HG02588 (cell line): ENCODE data around the gene TCEANC2.
"Not testable (repeated sequence)": the region's sequence is repeated elsewhere in the genome, so short reads cannot be mapped to it uniquely, and the experiment has no call there.

Experiments used
- ATAC-seq: cut with Tn5 transposase; IDR thresholded peaks from one replicate; pipeline ENCODE4 v1.9.1; 2021; ENCODE audit warnings: mild to moderate bottlenecking, moderate library complexity; ENCODE audit not compliant: unreplicated experiment

Gene TCEANC2

DNA sequence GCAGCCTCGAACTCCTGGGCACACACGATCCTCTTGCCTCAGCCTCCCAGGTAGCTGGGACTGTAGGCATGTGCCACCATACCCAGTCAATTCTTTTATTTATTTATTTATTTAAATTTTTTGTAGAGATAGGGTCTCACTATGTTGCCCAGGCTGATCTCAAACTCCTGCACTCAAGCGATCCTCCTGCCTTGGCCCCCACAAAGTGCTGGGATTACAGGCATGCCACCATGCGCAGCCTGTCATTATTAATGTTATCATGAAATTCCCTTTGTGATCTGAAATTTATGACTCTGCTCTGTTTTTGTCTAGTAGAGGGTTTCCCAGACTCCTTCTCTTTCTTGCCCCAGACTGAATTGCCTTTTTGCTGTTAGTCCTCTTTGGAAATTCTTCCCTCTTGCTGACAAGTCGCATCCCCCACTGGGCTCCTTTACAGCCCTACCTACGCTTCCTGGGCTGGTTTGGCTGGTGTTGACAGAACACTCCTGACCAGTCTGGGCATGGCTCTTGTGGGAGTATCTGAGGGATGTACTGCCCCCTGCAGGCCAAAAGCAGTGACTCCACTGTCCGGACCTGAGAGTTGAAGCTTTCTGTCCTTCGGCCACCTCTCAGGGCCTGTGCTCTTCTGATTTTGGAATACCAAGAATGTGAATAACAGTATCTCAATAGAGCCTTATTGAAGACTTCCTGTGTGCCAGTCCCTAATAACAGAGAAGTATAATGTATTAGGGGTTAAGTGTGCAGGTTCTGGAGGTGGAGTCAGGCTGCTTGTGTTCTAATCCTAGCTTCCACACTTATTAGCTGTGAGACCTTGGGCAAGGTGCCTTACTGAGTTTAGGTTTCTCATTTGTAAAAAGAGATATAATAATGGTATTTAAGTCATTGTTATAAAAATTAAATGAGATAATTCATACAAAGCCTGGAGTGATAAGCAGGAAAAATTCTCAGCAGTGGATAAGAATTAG lies 28.2 kb downstream of the TCEANC2 start:
- peak; percentile 73 for ATAC-seq

DNA sequence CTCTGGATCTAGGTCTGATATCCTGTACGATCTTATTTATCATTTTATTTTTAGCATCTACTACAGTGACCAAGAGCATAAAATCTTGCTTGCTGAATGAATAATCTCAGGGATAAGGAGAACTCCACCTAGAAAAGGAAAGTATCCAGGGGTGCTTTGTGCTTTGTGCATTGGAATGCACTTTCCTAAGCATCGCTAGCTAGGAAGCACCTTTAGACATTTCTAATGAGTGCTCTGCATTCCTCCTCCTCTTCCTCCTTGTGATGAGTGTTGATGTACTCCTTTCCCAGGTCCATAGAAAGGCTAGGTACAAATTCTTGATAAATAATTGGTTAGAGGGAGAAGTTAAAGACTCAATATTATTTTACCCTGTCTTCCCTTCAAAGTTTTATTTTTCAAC lies 31.4 kb downstream of the TCEANC2 start:
- no peak for ATAC-seq

DNA sequence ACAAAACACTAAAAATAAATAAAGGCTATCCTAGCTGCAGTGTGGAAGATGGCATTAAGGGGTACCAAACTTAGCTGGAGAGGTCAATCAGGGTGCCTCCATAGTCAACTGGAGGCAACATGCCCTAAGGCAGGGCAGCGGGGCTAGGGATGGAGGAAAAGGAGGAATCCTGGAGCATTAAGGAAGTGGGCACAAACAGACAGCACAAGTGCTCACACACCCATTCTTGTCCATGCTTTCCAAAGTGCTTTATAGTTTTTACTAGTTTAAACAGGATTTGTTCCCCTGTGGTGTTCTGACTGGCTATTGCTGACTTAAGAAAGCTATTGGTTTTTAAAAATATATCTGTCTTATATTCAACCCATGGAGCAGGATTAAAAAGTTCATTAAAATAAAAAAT lies 33.3 kb downstream of the TCEANC2 start:
- no peak for ATAC-seq

DNA sequence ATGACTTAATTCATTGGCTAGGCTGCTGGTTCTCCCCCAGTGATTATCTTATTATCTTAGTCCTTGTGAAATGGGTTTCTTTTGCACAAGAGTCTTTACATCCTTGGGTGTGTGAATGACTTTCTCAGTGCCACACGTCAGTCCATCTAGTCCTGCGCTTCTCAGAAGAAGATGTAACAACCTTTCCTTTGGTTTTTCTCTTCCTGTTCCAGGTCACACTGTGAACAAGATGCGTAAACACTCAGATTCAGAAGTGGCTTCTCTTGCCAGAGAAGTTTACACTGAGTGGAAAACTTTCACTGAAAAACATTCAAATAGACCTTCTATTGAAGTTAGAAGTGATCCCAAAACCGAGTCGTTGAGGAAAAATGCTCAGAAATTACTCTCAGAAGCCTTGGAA lies 35.0 kb downstream of the TCEANC2 start:
- ATAC-seq, result no peak

DNA sequence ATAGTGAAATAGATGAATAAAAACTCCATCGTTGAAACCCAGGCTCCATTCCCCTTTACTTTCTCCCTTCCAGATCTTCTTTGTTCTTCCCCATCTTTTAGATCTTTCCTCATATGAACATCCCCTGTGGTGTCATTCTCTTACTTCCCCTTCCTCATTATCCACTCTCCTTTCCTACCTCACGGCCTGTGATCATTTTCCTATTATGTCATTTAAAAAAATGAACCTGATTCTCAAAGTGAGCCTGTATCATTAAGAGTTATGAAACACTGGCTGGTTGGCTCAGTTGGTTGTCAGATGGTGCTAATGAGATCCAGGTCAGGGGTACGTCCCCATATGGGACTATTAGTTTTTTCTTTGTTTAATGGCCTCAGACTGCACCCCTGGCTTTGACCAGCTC lies 38.3 kb downstream of the TCEANC2 start:
- ATAC-seq, result no peak

DNA sequence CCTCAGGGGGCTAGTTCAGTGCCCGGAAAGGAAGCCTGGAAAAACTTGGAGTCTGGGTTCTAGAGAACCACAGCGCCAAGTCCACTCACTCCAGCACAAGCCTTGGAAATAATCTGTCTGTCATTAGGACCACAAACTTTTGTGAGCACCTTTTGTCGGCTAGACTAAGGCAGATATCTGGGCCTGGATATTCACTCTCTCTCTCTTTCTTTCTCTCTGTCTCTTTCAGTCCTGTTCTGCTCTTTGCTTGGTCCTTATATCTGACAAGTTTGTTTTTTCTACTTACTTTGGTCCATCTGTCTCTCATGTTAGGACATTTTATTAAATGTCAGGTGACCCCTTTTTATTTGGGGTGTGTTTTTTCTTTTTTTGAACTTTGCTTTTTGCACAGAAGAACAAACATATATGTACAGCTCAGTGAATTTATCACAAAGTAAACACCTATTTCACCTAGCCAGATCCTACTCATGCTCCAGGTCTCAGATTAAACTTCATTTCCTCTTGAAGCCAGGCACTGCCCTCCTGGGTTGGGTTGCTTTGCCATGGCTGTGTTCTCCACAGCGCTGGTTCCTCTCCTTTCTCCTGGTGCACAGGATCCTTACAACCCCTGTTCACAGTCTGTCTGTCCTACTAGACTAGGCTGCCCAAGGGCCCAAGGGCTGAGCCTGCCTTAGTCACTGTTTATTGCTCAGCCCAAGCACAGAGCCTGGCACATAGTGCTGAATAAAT lies 40.8 kb downstream of the TCEANC2 start:
- ATAC-seq, result no peak

DNA sequence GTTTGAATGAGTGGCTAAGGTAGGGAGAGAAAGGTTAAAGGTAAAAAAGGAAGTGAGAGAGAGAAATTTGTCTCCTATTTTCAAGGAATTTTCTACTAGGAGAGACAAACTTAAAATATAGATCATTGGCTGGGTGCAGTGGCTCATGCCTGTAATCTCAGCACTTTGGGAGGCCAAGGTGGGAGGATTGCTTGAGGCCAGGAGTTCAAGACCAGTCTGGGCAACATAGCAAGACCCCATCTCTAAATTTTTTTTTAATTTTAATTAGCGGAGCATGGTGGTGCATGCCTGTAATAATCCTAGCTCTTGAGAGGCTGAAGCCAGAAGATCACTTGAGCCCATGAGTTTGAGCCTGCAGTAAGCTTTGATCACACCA lies 41.3 kb downstream of the TCEANC2 start:
- ATAC-seq, result not testable (repeated sequence)

DNA sequence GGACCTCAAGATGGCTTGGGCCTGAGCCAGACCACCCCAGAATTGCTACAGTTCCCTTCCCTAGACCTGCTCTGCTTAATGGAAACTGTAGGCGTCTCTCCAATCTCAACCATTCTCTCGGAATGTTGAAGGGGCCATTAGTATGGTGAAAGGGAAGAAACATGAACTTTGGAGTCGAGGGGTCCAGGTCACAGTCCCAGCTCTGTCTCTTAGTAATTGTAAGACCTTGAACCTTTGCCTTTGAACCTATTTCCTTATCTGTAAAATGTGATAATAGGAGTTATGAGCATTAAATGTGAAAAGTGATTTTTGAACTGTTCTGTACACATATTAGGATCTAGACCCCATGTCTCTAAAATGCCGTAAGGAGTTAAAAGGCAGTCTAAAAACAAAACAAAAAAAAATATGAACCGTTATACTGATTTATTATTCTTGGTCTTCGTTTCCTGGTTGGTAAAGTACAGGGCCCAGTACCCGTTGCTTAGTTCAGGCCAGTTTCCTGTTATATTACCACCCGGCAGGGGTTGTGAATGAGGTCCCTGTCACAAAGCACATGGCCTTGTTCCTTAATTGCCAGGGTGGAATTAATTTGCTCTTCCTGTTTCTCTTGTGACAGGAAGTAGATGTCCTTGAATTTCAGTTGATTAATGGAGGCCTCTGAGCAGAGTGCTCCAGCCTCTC lies 42.3 kb downstream of the TCEANC2 start:
- no peak for ATAC-seq

DNA sequence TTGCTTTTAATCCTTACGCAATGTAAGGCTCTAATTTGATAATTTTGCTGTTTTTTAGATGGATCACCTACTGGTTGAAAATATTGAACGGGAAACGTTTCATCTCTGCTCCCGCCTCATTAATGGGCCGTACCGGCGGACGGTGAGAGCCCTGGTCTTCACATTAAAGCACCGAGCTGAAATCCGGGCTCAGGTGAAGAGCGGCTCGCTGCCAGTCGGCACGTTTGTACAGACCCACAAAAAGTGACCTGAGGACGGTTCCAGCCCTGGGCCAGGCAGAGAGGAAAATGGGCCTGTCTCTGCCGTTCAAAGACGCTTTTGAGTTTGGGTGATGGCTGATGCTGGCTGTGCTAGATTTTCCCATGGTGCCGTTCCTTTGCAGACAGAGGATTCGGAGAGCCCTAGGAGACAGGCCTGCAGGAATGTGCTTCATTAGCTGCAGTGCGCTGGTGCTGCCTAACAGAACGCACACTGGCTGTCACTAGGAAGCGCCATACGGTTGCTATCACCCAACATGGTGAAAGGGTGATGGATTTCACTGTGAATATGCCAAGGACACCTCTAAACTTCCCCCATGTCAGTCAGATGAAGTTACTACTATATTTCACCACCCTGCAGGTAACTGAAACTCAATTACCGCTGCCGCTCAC lies 42.9 kb downstream of the TCEANC2 start:
- ATAC-seq, result no peak

DNA sequence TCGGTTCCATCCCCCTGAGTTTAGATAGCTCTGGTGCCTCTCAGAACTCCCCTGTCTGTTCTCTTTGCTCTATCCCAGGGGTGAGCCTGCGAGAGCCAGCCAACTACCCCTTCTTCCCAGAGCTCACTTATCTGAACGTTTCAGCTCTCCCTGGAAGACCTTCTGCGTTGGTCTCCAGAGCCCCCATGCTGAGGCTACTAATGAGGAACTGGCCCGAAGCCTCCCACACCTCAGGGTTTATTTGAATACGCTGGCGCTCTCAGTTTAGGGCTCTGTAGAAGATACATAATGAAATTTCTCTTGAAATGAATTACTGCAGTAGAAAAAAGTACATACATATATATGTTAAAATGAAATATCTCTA lies 43.5 kb downstream of the TCEANC2 start:
- no peak for ATAC-seq

DNA sequence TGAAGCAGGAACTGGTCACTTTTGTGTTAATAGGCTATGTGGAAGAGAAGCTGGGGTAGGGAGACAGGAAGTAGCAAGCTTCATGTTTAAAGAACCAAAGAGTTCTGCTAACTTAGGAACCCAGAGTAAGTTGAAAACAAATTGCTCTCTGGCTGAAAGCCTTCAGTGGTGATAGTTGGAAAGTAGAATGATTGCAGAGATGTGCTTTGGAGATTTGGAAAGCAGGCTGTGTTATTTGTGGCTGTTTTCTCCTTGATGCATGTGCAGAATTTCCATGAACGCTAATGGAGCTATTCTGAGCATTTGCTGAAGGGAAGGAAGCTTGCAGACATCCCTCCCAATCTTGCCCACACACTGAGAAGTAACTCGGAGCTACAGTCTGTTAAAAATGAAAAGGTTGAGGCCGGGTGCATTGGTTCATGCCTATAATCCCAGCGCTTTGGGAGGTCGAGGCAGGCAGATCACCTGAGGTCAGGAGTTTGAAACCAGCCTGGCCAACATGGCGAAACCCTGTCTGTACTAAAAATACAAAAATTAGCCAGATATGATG lies 45.7 kb downstream of the TCEANC2 start:
- no peak for ATAC-seq

DNA sequence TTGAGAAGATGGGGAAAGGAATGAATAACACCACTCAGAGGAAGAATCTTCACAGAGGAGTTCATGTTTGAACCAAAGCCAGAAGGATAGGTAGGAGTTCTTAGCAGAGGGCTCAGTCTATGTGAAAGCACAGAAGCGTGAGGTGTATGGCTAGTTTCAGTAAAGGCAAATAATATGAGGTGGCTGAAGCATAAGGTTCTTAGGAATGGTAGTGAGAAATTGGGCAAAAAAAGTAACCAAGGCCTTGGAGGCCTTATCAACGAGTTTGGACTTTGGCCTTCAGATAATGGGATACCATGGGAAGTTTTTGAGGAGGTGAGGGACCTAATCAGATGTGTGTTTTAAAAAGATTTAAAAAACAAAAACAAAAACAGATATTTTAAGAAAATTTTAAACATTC lies 47.1 kb downstream of the TCEANC2 start:
- ATAC-seq, result no peak

DNA sequence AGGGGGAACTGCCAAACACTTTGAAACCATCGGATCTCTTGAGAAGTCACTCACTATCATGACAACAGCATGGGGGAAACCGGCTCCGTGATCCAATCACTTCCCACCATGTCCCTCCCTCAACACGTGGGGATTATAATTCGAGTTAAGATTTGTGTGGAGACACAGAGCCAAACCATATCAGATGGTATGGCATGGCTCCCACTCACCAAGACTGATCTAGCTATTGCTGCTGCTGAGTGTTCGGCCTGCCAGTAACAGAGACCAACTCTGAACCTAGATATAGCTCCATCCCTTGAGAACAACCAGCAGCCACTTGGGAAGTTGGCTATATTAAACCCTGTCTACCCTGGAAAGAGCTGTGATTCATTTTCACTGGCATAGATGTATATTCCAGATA lies 50.0 kb downstream of the TCEANC2 start:
- no peak for ATAC-seq

DNA sequence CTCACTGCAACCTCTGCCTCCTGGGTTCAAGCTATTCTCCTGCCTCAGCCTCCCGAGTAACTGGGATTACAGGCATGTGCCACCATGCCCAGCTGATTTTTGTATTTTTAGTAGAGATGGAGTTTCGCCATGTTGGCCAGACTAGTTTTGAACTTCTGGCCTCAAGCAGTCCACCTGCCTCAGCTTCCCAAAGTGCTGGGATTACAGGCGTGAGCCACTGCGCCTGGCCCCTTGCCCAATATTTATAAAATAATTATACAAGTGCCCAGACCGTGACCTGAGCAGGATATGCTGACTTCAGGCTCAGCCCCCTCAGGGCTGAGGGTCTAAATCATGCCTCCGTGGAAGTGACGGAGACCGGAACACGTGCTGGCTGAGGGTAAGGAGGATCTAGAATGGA lies 51.2 kb downstream of the TCEANC2 start:
- ATAC-seq, result not testable (repeated sequence)

DNA sequence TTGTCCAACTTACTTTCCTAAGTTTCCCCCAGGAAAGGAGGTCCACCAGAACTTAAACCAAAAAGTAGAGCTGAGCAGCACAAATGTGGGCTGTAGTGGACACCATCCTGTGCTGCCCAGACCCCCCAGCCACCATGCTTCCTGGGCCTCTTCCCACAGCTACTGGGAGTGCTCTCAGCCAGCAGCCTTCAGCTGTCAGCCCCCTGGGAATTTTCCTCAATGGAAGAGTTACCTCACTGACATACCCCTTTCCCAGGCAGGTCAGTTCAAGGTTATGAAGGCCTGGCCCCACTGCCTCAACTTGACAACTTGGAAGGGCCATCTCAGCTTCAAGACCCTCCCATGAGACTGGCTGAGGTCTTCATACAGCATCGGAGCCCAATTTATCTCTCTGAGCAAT lies 51.7 kb downstream of the TCEANC2 start:
- no peak for ATAC-seq

DNA sequence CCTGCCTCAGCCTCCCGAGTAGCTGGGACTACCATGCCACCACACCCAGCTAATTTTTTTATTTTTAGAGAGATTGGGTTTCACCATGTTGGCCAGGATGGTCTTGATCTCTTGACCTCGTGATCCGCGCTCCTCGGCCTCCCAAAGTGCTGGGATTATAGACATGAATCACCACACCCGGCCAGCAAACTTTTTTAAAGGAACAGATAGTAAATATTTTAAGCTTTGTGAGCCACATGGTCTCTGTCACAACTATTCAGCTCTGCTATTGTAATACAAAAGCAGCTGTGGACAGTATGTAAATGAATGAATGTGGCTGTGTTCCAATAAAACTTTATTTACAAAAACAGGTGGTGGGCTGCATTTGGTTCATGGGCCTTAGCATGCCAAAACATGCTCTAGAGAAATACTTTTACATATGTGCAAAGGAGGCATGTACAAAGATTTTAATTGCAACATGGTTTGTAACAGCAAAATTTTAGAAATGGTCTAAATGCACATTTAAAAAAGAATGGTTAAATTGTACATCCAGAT lies 52.4 kb downstream of the TCEANC2 start:
- no peak for ATAC-seq

DNA sequence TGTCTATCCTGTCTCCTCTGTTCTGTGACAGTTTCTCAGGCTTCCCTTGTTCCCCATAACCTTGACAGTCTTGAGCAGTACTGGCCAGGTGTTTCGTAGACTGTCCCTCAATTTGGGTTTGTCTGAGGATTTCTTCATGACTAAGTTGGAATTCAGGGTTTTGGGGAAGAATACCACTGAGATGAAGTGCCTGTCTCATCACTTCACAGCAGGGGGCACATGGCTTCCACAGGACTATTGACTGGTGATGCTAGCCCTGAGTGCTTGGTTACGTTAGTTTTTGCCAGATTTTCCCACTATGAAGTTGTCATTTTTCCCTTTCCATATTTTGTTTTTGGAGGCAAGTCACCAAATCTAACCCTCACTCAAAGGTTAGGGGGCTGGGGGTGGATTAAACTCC lies 53.7 kb downstream of the TCEANC2 start:
- ATAC-seq, result no peak

DNA sequence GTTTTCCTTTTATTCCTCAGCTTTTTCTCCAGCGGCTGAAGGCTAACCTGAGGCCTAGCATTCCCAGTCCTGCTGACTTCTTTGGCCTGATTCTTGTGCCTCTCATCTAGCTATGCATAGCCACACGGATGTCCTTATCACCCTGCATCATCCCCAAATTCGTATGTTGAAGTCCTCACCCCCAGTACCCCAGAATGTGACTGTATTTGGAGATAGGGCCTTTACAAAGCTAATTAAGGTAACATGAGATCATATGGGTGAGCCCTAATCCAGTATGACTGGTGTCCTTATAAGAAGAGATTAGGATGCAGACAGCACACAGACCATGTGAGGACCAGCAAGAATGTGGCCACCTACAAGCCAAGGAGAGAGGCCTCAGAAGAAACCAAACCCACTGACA lies 54.7 kb downstream of the TCEANC2 start:
- no peak for ATAC-seq

DNA sequence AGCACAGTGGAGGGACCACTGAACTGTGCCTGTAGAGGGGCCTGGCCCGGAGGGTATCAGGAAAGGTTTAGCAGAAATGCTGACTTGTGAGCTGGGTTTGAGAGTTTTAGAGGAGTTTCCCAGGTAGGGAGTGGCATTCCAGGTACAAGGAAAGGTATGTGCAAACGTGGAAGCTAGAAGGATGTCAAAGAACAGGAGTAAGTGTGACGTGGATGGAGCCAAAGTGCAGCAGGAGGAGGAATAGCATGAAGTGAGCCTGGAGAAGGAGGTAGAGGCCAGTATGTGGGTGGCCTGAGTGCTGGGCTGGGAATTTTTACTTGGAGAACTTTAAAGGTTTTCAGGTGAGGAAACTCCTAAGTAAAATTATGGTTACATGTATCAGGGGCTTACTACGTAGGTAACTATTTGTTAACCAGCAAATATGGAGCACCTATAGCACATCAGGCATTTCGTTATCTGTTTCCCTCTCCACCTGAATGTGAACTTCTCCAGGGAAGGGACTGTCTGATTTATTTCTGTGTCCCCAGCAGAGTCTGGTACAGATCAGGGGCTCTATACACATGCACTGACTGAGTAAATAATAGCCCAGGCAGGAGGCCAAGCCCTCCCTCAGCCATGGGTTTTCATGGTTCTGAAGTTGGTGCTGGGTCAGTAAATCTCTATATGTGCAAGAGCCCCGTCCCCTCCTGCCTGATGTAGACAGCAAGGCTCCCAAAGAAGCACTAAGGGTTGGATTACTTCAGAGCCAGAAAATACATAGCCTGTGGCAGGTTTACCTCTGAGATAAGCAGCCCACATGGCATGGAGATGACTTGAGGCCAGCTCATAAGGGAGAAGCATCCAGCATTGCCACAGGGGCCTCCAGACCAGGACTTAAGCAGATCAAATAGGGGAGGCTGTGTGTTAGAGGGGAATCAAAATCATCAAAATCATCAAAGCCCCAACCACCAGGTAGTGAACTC lies 56.0 kb downstream of the TCEANC2 start:
- no peak for ATAC-seq

DNA sequence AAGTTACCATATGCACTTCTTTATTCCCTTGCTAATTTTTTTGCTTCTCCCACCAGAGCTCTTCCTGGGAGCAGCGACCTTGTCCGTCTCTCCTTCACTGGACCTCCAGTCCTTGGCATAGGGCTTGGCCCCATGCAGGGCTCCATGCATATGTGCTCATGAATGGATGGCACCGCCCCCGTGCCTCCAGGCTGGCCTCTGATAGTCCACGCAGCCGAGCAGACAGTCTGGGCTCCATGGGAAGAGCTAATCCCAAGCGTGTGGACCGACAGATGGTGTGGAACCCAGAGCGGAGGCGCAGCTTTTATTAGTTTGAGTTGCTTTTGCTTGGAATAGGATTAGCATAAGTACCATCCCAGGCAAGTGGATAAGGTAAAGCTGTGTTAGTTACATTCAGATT lies 57.6 kb downstream of the TCEANC2 start:
- no peak for ATAC-seq
